DMS53 treated with DMSO at 0.1 percent for 48 hours (cell line): ENCODE results near the gene OPRL1.
A peak's percentile ranks its signal among the peaks of the same experiment; 100 is the strongest.
"Not testable (repeated sequence)": the region's sequence is repeated elsewhere in the genome, so short reads cannot be mapped to it uniquely, and the experiment has no call there.

Experiments used
- DNase-seq: peaks from one replicate; lab custom pipeline; 2025; ENCODE audit not compliant: unreplicated experiment; lab: John Stamatoyannopoulos, UW

OPRL1 gene

GRCh38 chr20:64083804-64084684 lies 4.2 kb downstream of the OPRL1 start, which contains the start of gene LKAAEAR1:
Gene LKAAEAR1, minus strand, starts transcription at chr20:64084398. Its CDS starts 179 bp downstream, at chr20:64084219.
- DNase-seq = peak; percentile 56

GRCh38 chr20:64084685-64085152 lies 4.8 kb downstream of the OPRL1 start:
- no peak for DNase-seq

GRCh38 chr20:64086801-64087200 lies 6.9 kb downstream of the OPRL1 start:
- no peak for DNase-seq

DNA sequence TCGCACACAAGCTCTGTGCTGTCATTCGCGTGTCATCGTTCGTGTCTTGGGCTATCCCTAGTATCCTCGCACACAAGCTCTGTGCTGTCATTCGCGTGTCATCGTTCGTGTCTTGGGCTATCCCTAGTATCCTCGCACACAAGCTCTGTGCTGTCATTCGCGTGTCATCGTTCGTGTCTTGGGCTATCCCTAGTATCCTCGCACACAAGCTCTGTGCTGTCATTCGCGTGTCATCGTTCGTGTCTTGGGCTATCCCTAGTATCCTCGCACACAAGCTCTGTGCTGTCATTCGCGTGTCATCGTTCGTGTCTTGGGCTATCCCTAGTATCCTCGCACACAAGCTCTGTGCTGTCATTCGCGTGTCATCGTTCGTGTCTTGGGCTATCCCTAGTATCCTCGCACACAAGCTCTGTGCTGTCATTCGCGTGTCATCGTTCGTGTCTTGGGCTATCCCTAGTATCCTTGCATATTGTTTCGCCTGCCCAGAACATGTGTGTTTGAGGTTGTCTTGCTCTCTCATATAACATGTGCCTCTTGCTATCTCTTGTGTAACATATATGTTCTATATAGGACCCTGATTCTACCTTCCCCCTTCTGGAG lies 7.4 kb downstream of the OPRL1 start:
- not testable (repeated sequence) for DNase-seq

- DNase-seq = not testable (repeated sequence)
Measured at GRCh38 chr20:64088586-64088985, 8.7 kb downstream of the OPRL1 start.

DNA sequence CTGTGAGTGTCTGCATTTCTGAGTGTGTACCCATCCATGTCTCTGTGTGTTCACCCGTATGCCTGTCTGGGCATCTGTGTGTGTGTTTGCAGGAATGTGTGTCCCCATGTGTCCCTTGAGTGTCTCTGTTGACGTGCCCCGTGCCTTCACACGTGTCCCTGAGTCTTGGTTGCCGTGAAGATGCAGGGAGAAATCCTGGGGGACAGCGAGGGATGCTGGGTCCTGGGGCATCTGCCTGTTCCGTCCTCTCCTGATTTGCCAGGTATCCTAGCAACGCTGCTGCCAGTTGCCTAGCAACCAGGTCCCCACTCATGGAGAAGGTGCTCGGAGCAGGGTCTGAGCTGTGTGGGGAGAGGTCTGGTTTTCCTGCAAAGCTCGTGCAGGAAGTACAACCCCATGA lies 10.3 kb downstream of the OPRL1 start:
- DNase-seq = no peak

- DNase-seq = no peak
Measured at GRCh38 chr20:64091340-64091739, 11.5 kb downstream of the OPRL1 start.

DNA sequence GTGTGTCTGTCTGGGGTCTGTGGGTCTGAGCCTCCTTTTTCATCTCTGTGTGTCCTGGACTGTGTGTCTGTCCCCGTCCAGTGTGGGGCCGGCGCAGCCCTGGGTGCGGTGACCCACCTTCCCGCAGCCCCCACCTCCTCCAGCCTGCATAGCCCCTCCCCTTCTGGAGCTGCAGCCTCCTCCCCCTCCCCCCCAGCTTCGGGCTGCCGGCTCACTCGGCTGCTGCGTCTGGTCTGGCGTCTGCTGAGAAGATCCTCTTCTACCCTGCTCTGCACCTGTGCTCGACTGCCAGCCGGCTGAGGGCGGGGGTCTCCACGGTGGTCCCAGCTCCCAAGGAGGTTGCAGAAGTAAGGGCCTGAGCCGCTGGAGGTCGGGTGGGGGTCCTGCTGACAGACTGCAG lies 11.9 kb downstream of the OPRL1 start:
- no peak for DNase-seq

DNA sequence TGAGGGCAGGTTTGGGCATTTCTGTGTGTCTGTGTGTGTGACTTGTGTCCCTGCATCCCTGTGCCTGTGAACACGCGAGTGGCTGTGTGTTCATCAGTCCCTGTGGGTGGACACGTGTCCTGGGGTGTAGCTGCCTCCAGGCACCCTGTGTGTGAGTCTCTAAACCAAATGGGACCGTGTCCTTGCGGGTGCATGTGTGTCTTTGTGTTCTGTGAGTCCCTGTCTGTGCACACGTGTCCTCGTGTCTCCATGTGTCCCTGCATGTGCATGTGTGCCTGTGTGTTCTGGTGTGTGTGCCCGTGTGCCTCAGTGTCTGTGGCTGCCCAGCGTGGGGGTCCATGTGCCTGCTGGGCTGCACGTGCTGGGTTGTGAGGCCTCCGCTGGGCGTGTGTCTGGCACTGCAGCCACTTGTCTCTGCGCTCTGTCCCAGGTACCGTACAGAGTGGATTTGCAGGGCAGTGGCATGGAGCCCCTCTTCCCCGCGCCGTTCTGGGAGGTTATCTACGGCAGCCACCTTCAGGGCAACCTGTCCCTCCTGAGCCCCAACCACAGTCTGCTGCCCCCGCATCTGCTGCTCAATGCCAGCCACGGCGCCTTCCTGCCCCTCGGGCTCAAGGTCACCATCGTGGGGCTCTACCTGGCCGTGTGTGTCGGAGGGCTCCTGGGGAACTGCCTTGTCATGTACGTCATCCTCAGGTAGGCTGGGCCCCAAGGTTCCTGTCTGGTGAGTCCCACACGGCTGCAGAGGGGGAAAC lies 12.6 kb downstream of the OPRL1 start:
- no peak for DNase-seq

- DNase-seq = no peak
Measured at GRCh38 chr20:64093013-64093503, 13.2 kb downstream of the OPRL1 start.

DNA sequence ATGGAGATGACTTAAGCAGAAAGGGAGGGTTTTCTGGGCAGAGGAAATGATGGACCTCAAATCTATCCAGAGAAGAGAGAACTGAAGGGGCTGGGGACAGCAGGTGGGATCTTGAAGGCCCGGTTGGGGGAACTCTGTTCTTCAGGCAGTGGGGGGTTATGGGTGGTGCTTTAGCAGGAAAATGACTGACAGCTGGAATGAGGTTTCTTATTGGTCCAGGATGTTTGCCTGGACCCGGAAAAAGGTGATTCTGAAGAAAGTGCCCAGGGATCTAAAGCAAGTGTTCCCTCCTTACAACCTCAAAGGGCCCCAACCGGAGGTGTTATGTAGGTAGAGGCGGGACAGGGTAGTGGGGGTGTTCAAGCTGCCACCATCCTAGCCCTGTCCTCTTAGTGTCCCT lies 15.6 kb downstream of the OPRL1 start:
- no peak for DNase-seq

DNA sequence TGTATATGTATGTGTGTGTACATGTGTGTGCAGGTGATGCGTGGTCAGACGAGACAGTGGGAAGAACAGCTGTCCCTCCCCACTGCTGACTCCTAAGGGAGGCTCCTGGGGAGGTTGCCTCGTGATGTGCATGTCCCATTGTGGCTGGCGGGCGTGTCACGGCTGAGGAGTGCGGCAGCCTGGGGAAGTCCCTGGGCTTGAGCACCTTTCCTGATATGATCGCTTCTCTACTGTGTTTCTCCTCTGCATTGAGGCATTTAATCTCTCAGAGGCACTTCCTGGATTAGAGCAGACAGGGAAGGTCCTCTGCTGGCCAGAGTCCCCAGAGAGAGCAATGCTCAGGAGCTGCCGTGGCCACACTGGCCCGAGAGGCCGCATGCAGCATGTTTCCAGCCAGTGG lies 16.0 kb downstream of the OPRL1 start:
- no peak for DNase-seq

GRCh38 chr20:64096535-64096934 lies 16.7 kb downstream of the OPRL1 start:
- no peak for DNase-seq

DNA sequence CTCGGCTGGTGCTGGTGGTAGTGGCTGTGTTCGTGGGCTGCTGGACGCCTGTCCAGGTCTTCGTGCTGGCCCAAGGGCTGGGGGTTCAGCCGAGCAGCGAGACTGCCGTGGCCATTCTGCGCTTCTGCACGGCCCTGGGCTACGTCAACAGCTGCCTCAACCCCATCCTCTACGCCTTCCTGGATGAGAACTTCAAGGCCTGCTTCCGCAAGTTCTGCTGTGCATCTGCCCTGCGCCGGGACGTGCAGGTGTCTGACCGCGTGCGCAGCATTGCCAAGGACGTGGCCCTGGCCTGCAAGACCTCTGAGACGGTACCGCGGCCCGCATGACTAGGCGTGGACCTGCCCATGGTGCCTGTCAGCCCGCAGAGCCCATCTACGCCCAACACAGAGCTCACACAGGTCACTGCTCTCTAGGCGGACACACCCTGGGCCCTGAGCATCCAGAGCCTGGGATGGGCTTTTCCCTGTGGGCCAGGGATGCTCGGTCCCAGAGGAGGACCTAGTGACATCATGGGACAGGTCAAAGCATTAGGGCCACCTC lies 18.7 kb downstream of the OPRL1 start:
- DNase-seq = no peak

- no peak for DNase-seq
Measured at GRCh38 chr20:64099086-64099786, 19.4 kb downstream of the OPRL1 start.

DNA sequence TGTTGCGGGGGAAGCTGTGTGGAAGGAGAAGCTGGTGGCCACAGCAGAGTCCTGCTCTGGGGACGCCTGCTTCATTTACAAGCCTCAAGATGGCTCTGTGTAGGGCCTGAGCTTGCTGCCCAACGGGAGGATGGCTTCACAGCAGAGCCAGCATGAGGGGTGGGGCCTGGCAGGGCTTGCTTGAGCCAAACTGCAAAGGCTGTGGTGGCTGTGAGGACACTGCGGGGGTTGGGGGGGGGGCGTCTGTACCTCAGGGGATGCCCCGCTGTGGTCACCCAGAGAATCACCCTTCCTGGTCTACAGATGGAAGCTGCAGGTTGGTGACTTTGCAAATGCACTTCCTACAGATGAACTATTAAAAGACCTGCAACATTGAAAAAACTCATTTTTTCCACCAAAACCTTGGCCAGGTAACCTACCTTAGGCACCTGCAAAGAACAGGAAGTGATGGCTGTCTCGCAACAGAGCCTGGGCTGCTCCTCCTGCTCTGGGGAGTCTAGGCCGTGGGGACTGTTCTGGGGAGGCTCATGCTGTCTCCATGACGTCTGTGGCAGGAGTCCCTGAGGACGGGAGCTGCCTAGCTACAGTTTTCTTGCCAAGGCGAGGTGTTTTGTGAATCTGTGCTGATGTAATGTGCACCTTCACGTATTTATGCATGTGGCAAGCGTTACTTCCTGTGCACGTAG lies 20.1 kb downstream of the OPRL1 start:
- DNase-seq = no peak

DNA sequence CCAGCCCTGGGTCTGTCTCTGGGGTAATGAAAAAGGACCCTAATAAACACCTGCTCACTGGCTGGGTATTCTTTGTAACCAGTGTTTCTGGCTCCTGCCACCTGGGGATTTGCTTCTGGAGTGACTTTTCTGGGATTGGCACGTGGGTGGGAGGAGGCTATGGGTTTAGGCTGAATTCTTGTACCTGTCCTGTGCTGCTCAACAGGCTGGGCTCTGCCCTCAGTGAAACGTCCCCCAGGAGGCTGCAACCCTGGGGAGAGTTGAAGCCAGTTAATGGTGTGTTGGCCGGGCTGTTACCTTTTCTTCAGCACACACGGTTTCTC lies 20.6 kb downstream of the OPRL1 start:
- no peak for DNase-seq

DNA sequence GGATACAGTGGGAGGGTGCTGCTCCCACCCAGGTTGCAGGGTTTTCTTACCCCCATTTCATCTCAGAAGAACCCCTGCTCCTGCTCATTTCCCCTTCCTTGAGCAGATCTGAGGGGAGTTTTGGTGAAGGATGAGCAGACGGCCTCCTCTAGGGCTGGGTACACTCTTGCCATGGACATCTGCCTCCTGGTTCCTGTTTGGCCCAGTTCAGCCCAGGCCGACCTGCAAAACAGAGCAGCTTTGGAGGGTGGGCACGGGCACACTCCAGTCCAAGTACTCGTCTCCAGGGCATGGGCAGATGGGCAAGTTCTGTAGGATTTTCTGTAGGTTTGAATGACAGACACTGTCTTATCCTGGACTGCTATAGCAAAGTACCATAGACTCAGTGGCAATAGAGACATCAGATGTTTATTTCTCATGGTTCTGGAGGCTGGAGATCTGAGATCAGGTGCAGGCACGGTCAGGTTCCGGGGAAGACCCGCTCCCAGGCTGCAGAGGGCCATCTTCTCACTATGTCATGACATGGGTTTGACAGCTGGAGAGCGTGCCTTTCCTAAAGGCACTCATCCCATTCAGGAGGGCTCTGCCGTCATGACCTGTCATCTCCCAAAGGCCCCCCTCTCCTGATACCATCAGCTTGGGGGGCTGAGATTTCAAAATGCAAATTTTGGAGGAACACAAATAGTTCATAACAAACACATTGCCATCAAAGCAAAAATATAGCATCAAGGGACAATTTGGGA lies 21.2 kb downstream of the OPRL1 start:
- DNase-seq = no peak
